T-helper 2 cell treated with Interferon-gamma antibody and Interleukin-4, amounts not matched to agents 100 ng/mL and 5 ng/mL, for 36 hours (primary cell): ENCODE data around the gene NOP14. TPM values are rescaled to one million over a fixed set of nuclear protein-coding genes. Genes with fewer than 3 reads are reported as not detected.
"Not testable (repeated sequence)": the region's sequence is repeated elsewhere in the genome, so short reads cannot be mapped to it uniquely, and the experiment has no call there.

Experiments
- intact Hi-C: fragments of 100-400 bp; cut with micrococcal nuclease; formaldehyde crosslinking; loops from one replicate; pipeline ENCODE4 v1.15.1; 2023
- total RNA-seq: library from RNA; stranded (reverse); gene quantifications from 2 replicates; pipeline ENCODE4 v1.2.3, GENCODE V29; 2022

Gene NOP14
- total RNA-seq, result 62.1 and 64.6 TPM in 2 replicates

GRCh38 chr4:2963175-2963965, at the start of gene NOP14, which contains the start of gene GRK4:
Gene NOP14 (minus strand): TSS chr4:2963406. CDS start chr4:2963319, 87 bp downstream.
Gene GRK4 (plus strand): TSS chr4:2963571. CDS start chr4:2964071, 500 bp downstream.
- intact Hi-C loops, result loop anchor here (1.0 to 5.0 kb wide), 12 partner anchors 29 to 551 kb away; partner anchors contain the start of genes ADD1, CFAP99, FAM193A and HTT

GRCh38 chr4:3011456-3012220, 48.4 kb upstream of the NOP14 start:
- intact Hi-C loops, result no loop called here

GRCh38 chr4:3010998-3011397, 47.8 kb upstream of the NOP14 start:
- intact Hi-C loops, result no loop called here

- intact Hi-C loops, result no loop called here
Observed at GRCh38 chr4:3010577-3010976, 47.4 kb upstream of the NOP14 start.

- intact Hi-C loops, result no loop called here
Observed at GRCh38 chr4:3009422-3009821, 46.2 kb upstream of the NOP14 start.

- intact Hi-C loops, result no loop called here
Observed at GRCh38 chr4:3007724-3008123, 44.5 kb upstream of the NOP14 start.

- intact Hi-C loops, result no loop called here
Observed at GRCh38 chr4:2996415-2996814, 33.2 kb upstream of the NOP14 start.

GRCh38 chr4:2995546-2996265, 32.5 kb upstream of the NOP14 start:
- intact Hi-C loops, result no loop called here

GRCh38 chr4:2994917-2995316, 31.7 kb upstream of the NOP14 start:
- intact Hi-C loops, result no loop called here

- intact Hi-C loops, result no loop called here
Observed at GRCh38 chr4:2991243-2991642, 28.0 kb upstream of the NOP14 start.

- intact Hi-C loops, result not testable (repeated sequence)
Observed at GRCh38 chr4:2983715-2984114, 20.5 kb upstream of the NOP14 start.

- intact Hi-C loops, result no loop called here
Observed at GRCh38 chr4:2982012-2982411, 18.8 kb upstream of the NOP14 start.

GRCh38 chr4:2981256-2981819, 18.1 kb upstream of the NOP14 start:
- intact Hi-C loops, result no loop called here

GRCh38 chr4:2977211-2978088, 14.2 kb upstream of the NOP14 start:
- intact Hi-C loops, result loop anchor here (2.0 kb wide), 1 partner anchor 59 kb away; no protein-coding TSS in a partner anchor

- intact Hi-C loops, result no loop called here
Observed at GRCh38 chr4:2971275-2971674, 8.1 kb upstream of the NOP14 start.

- intact Hi-C loops, result no loop called here
Observed at GRCh38 chr4:2968381-2968780, 5.2 kb upstream of the NOP14 start.

GRCh38 chr4:2965262-2965661, 2.1 kb upstream of the NOP14 start:
- intact Hi-C loops, result no loop called here

GRCh38 chr4:2964706-2965258, 1.6 kb upstream of the NOP14 start:
- intact Hi-C loops, result loop anchor here (5.0 kb wide), 1 partner anchor 123 kb away; no protein-coding TSS in a partner anchor

- intact Hi-C loops, result loop anchor here (1.0 to 5.0 kb wide), 12 partner anchors 29 to 551 kb away; partner anchors contain the start of genes ADD1, CFAP99, FAM193A and HTT
Observed at GRCh38 chr4:2963966-2964471, 813 bp upstream of the NOP14 start.
